NCI-H82 (cell line): ENCODE data around the gene SERPINB3.
A peak's percentile ranks its signal among the peaks of the same experiment; 100 is the strongest.
"Not testable (repeated sequence)": the region's sequence is repeated elsewhere in the genome, so short reads cannot be mapped to it uniquely, and the experiment has no call there.

Source experiments
- DNase-seq: peaks from one replicate; lab custom pipeline; 2025; lab: John Stamatoyannopoulos, UW

Gene SERPINB3

GRCh38 chr18:63661750-63662149 is at the start of gene SERPINB3:
TSS of gene SERPINB3 (minus strand) at chr18:63661893. CDS start at chr18:63661216, 677 bp downstream.
- not testable (repeated sequence) for DNase-seq

GRCh38 chr18:63708650-63709049 is 47.0 kb upstream of the SERPINB3 start:
- no peak for DNase-seq

- DNase-seq, result no peak
Measured at GRCh38 chr18:63707816-63708215, 46.1 kb upstream of the SERPINB3 start.

GRCh38 chr18:63705401-63705800 is 43.7 kb upstream of the SERPINB3 start:
- DNase-seq, result no peak

GRCh38 chr18:63702660-63703059 is 41.0 kb upstream of the SERPINB3 start, which contains the start of gene SERPINB11:
TSS of gene SERPINB11 (plus strand) at chr18:63702960. CDS start at chr18:63710194, 7,234 bp downstream.
- DNase-seq, result no peak

- DNase-seq, result no peak
Measured at GRCh38 chr18:63701952-63702351, 40.3 kb upstream of the SERPINB3 start.

GRCh38 chr18:63700501-63700900 is 38.8 kb upstream of the SERPINB3 start:
- no peak for DNase-seq

GRCh38 chr18:63697097-63697660 is 35.5 kb upstream of the SERPINB3 start:
- DNase-seq, result no peak

GRCh38 chr18:63689064-63689463 is 27.4 kb upstream of the SERPINB3 start:
- no peak for DNase-seq

GRCh38 chr18:63686871-63687270 is 25.2 kb upstream of the SERPINB3 start:
- no peak for DNase-seq

GRCh38 chr18:63684718-63685117 is 23.0 kb upstream of the SERPINB3 start:
- no peak for DNase-seq

- no peak for DNase-seq
Measured at GRCh38 chr18:63683890-63684289, 22.2 kb upstream of the SERPINB3 start.

GRCh38 chr18:63683152-63683551 is 21.5 kb upstream of the SERPINB3 start:
- no peak for DNase-seq

- DNase-seq, result no peak
Measured at GRCh38 chr18:63681449-63682340, 20.0 kb upstream of the SERPINB3 start.

- DNase-seq, result no peak
Measured at GRCh38 chr18:63679820-63680606, 18.3 kb upstream of the SERPINB3 start.

GRCh38 chr18:63677500-63678225 is 16.0 kb upstream of the SERPINB3 start:
- no peak for DNase-seq

- peak; percentile 49 for DNase-seq
Measured at GRCh38 chr18:63676526-63677323, 15.0 kb upstream of the SERPINB3 start.

GRCh38 chr18:63664571-63664970 is 2.9 kb upstream of the SERPINB3 start:
- DNase-seq, result no peak

GRCh38 chr18:63658920-63659319 is 2.8 kb downstream of the SERPINB3 start:
- not testable (repeated sequence) for DNase-seq

GRCh38 chr18:63650271-63650670 is 11.4 kb downstream of the SERPINB3 start:
- not testable (repeated sequence) for DNase-seq

- peak; percentile 0 for DNase-seq
Measured at GRCh38 chr18:63648241-63648640, 13.5 kb downstream of the SERPINB3 start.
